Vagina (tissue), 2 donors: ENCODE results near the gene GSX2. TPM values are rescaled to one million over a fixed set of nuclear protein-coding genes. Genes with fewer than 3 reads are reported as not detected.
"Not testable (repeated sequence)": the region's sequence is repeated elsewhere in the genome, so short reads cannot be mapped to it uniquely, and the experiment has no call there.

Experiments
- DNase-seq, 2 donors: peaks; one replicate each; pipeline ENCODE4 v3.0.0-alpha.2; 2017; ENCODE audit errors: extremely low spot score in 2 of 2
- H3K27ac ChIP-seq: fragments of 200-600 bp; sonication (generic); one replicate; pipeline ENCODE4 v1.5.1; 2019
- H3K27me3 ChIP-seq: fragments of 200-600 bp; sonication (generic); one replicate; pipeline ENCODE4 v1.5.1; 2019
- H3K36me3 ChIP-seq, 2 donors: fragments of 200-600 bp; sonication (generic); one replicate each; pipeline ENCODE4 v1.5.1; 2017 to 2019
- H3K4me1 ChIP-seq: fragments of 200-600 bp; sonication (generic); one replicate; pipeline ENCODE4 v1.5.1; 2019
- H3K4me3 ChIP-seq, 2 donors: fragments of 200-600 bp; sonication (generic); 1 replicate in 1 of 2; 2 replicates in 1 of 2; pipeline ENCODE4 v1.5.1; 2016 to 2019
- H3K9me3 ChIP-seq: fragments of 200-600 bp; sonication (generic); one replicate; pipeline ENCODE4 v1.5.1; 2019
- POLR2A ChIP-seq, 2 donors: fragments of 450-650 bp; IDR thresholded peaks; one replicate each; pipeline ENCODE4 v1.6.1; 2017; ENCODE audit warnings: antibody characterized with exemption in 2 of 2, mild to moderate bottlenecking in 2 of 2, moderate library complexity in 2 of 2
- POLR2AphosphoS5 ChIP-seq, 2 donors: sonication (generic); formaldehyde crosslinking; IDR thresholded peaks; one replicate each; pipeline ENCODE4 v1.9.0; 2017; ENCODE audit warnings: antibody characterized with exemption in 2 of 2, mild to moderate bottlenecking in 2 of 2, low read depth in 1 of 2; ENCODE audit not compliant: insufficient read depth in 1 of 2
- intact Hi-C: fragments of 100-400 bp; cut with DNase I; formaldehyde crosslinking; loops from one replicate; pipeline ENCODE4 v1.15.1; 2023
- total RNA-seq: library from RNA; depleted of rRNA; stranded (reverse); fragments of >200 nt; gene quantifications from one replicate; pipeline ENCODE4 v1.2.3, GENCODE V29; 2016
- TF ChIP-seq, protein P1 (sequence below), 3 experiments: fragments of 450-650 bp in 2 of 3; fragments of 200-600 bp in 1 of 3; sonication (generic) in 1 of 3; IDR thresholded peaks; one replicate each; pipeline ENCODE4 v1.5.1; 2017 to 2019; ENCODE audit warnings: antibody characterized with exemption in 3 of 3, mild to moderate bottlenecking in 2 of 3, moderate library complexity in 2 of 3

The GSX2 gene
- total RNA-seq, 1 donor from 2014 or later = not detected

DNA sequence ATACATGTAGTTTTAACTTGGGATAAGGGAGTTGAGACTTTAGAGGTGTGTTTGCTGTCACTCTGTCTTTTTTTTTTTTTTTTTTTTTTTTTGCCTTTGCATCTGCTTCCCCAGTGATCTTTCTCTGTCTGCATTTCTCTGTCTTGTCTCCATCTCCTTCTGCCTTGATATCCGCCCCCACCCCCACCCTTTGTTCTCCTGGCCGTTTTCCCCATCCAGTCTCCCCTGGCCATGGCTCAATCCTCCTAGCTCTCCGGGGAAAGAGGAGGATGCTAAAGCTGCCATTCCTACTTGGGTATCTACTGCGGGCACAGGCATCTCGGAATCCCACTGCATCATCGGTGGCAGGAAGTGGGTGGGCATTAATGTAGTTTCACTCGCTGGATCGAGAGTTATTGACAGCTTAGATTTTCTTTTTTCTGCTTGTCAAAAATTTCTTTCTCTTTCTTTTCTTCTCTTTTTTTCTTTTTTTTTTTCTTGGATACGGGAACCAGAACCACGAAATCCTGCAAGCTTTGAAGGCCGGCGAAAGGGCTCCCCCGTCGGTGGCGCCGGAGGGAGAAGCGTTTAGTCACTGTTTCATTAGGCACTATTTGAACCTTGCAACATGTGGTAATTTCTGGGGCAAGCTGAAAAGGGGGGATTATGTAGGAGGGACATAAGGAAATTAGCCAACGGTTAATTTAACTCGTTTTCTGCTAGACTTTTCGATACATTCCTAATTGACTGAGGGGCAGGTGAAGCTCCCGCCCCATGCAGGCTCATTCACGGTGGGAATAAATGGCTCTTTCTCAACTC is 8.2 kb downstream of the GSX2 start:
- DNase-seq = no peak
- no peaks in the 10 kb centered on the region for H3K9me3 ChIP-seq
- H3K27me3 ChIP-seq = no peaks in the 10 kb centered on the region
- no peak overlapping the region for H3K27ac ChIP-seq
- H3K36me3 ChIP-seq = no peaks in the 10 kb centered on the region
- H3K4me1 ChIP-seq = peaks cover 26% of the 10 kb centered on the region
- H3K4me3 ChIP-seq = no peak overlapping the region
- TF ChIP-seq POLR2AphosphoS5 (IDR thresholded peaks at IDR 0.05; ENCODE audit: insufficient read depth in 1 of 2, low read depth in 1 of 2) (no peak), POLR2A (IDR thresholded peaks at IDR 0.05) (no peak)
- TF ChIP-seq, protein P1, sequence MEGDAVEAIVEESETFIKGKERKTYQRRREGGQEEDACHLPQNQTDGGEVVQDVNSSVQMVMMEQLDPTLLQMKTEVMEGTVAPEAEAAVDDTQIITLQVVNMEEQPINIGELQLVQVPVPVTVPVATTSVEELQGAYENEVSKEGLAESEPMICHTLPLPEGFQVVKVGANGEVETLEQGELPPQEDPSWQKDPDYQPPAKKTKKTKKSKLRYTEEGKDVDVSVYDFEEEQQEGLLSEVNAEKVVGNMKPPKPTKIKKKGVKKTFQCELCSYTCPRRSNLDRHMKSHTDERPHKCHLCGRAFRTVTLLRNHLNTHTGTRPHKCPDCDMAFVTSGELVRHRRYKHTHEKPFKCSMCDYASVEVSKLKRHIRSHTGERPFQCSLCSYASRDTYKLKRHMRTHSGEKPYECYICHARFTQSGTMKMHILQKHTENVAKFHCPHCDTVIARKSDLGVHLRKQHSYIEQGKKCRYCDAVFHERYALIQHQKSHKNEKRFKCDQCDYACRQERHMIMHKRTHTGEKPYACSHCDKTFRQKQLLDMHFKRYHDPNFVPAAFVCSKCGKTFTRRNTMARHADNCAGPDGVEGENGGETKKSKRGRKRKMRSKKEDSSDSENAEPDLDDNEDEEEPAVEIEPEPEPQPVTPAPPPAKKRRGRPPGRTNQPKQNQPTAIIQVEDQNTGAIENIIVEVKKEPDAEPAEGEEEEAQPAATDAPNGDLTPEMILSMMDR (IDR thresholded peaks at IDR 0.05) = no peak
- intact Hi-C loops = no loop called here

DNA sequence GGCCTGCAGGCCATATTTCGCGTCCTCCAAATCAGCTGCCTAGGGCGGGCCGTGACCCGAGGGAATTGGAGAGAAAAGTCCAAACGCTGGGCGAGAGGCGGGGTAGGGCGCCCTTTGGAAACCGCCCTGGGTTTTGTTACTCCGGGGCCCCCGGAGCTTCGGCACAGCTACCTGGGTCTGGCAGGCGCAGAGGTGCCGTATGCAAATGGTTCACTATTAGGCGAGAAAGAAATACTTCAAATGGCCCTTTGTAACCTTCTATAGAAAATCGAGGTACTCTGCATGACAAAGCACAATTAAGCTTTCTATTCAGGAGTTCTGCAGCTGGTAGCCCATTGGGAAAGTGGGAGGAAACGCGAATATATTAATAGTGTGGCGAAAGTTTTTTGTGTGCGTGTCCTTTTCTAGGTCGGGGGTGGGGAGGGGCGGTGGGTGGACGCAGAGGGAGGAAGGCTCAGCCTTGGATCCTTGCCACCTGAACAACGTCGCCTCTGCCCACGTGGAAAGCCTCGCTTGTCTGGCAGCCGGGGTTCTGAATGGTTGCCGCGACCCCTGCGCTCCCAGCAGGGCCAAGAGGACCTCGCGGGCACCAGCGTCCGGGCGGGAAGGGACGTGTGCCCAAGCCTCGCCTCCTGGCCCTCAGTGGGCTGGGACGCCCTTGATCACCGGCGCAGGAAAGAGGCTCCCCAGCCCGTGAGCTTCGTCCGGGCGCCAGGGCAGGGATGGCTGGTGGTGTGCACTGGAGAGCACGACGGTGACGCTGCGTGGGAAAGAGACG is 9.5 kb downstream of the GSX2 start:
- peak overlapping the region in 1 of 2 donors; percentile 1 for H3K4me3 ChIP-seq
- peaks cover 16% of the 10 kb centered on the region for H3K4me1 ChIP-seq
- H3K9me3 ChIP-seq = no peaks in the 10 kb centered on the region
- intact Hi-C loops = no loop called here
- TF ChIP-seq POLR2AphosphoS5 (IDR thresholded peaks at IDR 0.05; ENCODE audit: insufficient read depth in 1 of 2, low read depth in 1 of 2) (no peak), POLR2A (IDR thresholded peaks at IDR 0.05) (no peak)
- TF ChIP-seq, protein P1 (IDR thresholded peaks at IDR 0.05) = no peak
- no peaks in the 10 kb centered on the region for H3K36me3 ChIP-seq
- H3K27ac ChIP-seq = no peak overlapping the region
- H3K27me3 ChIP-seq = no peaks in the 10 kb centered on the region
- DNase-seq = no peak

DNA sequence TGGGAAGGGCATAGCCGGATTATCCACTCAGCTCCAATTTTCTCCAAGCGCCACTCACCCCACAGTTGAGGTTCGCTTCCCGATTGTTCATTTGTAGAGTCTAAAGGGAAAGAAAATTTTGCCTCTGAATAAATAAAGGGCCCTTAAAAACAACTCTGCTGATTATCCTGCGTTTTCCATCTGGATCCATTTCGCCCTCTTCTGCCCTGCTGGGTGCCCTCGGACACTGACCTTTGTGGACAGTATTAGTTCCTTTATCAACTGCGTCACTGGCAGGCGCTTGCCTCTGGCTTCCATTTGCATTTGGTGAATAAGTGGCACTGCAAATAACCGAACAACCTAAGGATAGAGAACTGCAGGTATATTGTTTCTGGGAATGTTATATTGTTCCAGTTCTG is 10.1 kb downstream of the GSX2 start:
- Histone ChIP-seq H3K4me3 (no peak overlapping the region), H3K27me3 (no peaks in the 10 kb centered on the region), H3K4me1 (peaks cover 16% of the 10 kb centered on the region), H3K9me3 (no peaks in the 10 kb centered on the region), H3K36me3 (no peaks in the 10 kb centered on the region), H3K27ac (no peak overlapping the region)
- no peak for DNase-seq
- TF ChIP-seq POLR2AphosphoS5 (IDR thresholded peaks at IDR 0.05; ENCODE audit: insufficient read depth in 1 of 2, low read depth in 1 of 2) = no peak
- TF ChIP-seq POLR2A (IDR thresholded peaks at IDR 0.05) = no peak
- TF ChIP-seq, protein P1 (IDR thresholded peaks at IDR 0.05) = no peak
- intact Hi-C loops = no loop called here

DNA sequence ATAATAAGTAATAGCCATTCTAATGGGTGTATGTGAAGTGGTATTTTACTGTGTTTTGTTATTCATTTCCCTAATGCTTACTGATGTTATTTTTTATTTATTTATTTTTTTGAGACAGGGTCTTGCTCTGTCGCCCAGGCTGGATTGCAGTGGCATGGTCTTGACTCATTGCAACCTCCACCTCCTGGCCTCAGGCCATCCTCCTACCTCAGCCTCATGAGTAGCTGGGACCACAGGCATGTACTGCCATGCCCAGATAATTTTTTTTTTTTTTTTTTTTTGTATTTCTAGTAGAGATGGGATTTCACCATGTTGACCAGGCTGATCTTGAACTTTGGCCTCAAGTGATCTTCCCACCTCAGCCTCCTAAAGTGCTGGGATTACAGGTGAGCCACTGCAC is 13.2 kb downstream of the GSX2 start:
- H3K27me3 ChIP-seq, DNase-seq, H3K9me3 ChIP-seq, H3K36me3 ChIP-seq, H3K4me3 ChIP-seq, intact Hi-C loops, H3K27ac ChIP-seq: not testable (repeated sequence)
- peaks cover 16% of the 10 kb centered on the region for H3K4me1 ChIP-seq

DNA sequence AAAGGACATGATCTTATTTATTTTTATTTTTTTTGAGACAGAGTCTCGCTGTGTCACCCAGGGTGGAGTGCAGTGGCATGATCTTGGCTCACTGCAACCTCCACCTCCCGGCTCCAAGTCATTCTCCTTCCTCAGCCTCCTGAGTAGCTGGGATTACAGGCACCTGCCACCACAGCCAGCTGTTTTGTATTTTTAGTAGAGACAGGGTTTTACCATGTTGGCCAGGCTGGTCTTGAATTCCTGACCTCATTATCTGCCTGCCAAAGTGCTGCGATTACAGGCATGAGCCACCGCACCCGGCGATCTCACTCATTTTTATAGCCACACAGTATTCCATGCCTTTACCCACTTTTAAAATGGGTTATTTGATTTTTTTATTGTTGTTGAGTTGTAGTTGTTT is 16.3 kb downstream of the GSX2 start:
- DNase-seq, H3K36me3 ChIP-seq, H3K4me3 ChIP-seq, H3K27me3 ChIP-seq, H3K9me3 ChIP-seq, H3K27ac ChIP-seq, H3K4me1 ChIP-seq, intact Hi-C loops: not testable (repeated sequence)
